Suprapubic skin (tissue), 4 donors: ENCODE results near the gene C6orf58.

Experiments
- POLR2A ChIP-seq, 2 donors: fragments of 450-650 bp; IDR thresholded peaks; one replicate each; pipeline ENCODE4 v1.6.1; 2017; ENCODE audit warnings: antibody characterized with exemption in 2 of 2, mild to moderate bottlenecking in 2 of 2, moderate library complexity in 2 of 2
- POLR2AphosphoS5 ChIP-seq, 3 donors: sonication (generic); formaldehyde crosslinking; IDR thresholded peaks; one replicate each; pipeline ENCODE4 v1.6.1; 2017; ENCODE audit warnings: antibody characterized with exemption in 3 of 3
- TF ChIP-seq, protein P1 (sequence below), 2 donors: fragments of 200-600 bp in 1 of 2; fragments of 450-650 bp in 1 of 2; sonication (generic) in 1 of 2; IDR thresholded peaks; one replicate each; pipeline ENCODE4 v1.5.1; 2016 to 2019; ENCODE audit warnings: antibody characterized with exemption in 2 of 2, mild to moderate bottlenecking in 1 of 2, moderate library complexity in 1 of 2

DNA sequence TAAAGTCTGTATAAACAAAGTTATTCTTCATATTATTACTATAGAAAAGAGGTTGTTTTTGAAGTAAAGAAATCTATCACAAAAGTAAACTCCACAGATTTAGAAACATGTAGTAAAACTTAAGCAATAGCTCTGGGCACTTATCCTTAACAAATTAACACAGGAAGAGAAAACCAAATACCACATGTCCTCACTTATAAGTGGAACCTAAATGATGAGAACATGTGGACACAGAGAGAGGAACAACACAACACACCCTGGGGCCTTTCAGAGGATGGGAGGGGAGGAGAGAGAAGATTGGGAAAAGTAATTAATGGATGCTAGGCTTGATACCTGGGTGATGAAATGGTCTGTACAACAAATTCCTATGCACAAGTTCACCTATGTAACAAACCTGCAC lies 57.2 kb downstream of the C6orf58 start:
- TF ChIP-seq, protein P1, sequence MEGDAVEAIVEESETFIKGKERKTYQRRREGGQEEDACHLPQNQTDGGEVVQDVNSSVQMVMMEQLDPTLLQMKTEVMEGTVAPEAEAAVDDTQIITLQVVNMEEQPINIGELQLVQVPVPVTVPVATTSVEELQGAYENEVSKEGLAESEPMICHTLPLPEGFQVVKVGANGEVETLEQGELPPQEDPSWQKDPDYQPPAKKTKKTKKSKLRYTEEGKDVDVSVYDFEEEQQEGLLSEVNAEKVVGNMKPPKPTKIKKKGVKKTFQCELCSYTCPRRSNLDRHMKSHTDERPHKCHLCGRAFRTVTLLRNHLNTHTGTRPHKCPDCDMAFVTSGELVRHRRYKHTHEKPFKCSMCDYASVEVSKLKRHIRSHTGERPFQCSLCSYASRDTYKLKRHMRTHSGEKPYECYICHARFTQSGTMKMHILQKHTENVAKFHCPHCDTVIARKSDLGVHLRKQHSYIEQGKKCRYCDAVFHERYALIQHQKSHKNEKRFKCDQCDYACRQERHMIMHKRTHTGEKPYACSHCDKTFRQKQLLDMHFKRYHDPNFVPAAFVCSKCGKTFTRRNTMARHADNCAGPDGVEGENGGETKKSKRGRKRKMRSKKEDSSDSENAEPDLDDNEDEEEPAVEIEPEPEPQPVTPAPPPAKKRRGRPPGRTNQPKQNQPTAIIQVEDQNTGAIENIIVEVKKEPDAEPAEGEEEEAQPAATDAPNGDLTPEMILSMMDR (IDR thresholded peaks at IDR 0.05), result no peak
- no peak for TF ChIP-seq POLR2A (IDR thresholded peaks at IDR 0.05)
- TF ChIP-seq POLR2AphosphoS5 (IDR thresholded peaks at IDR 0.05), result no peak
